Endothelial cell (in vitro differentiated cells): Measurements from ENCODE around the gene ATP5F1D. TPM values are rescaled to one million over a fixed set of nuclear protein-coding genes. Genes with fewer than 3 reads are reported as not detected.

ENCODE experiments used
- DNase-seq: peaks from one replicate; pipeline ENCODE4 v3.0.0; 2021; ENCODE audit warnings: low spot score
- H3K27ac Mint-ChIP-seq: one replicate; pipeline ENCODE4 v1.8.0; 2021; ENCODE audit warnings: mixed read lengths, inconsistent platforms; ENCODE audit not compliant: unreplicated experiment
- H3K27me3 Mint-ChIP-seq: one replicate; pipeline ENCODE4 v1.8.0; 2021; ENCODE audit warnings: mild to moderate bottlenecking, moderate library complexity, mixed read lengths, inconsistent platforms; ENCODE audit not compliant: unreplicated experiment
- H3K36me3 Mint-ChIP-seq: one replicate; pipeline ENCODE4 v1.8.0; 2021; ENCODE audit warnings: mild to moderate bottlenecking, low read depth, mixed read lengths, inconsistent platforms; ENCODE audit not compliant: unreplicated experiment
- H3K4me1 Mint-ChIP-seq: one replicate; pipeline ENCODE4 v1.8.0; 2021; ENCODE audit warnings: mild to moderate bottlenecking, mixed read lengths, inconsistent platforms; ENCODE audit not compliant: unreplicated experiment
- H3K4me3 Mint-ChIP-seq: one replicate; pipeline ENCODE4 v1.8.0; 2021; ENCODE audit warnings: mild to moderate bottlenecking, mixed read lengths, inconsistent platforms; ENCODE audit not compliant: unreplicated experiment
- H3K9me3 Mint-ChIP-seq: one replicate; pipeline ENCODE4 v1.8.0; 2021; ENCODE audit warnings: mixed read lengths, inconsistent platforms; ENCODE audit not compliant: unreplicated experiment
- CTCF ChIP-seq: fragments of 200-600 bp; sonication (generic); IDR thresholded peaks from one replicate; pipeline ENCODE4 v1.5.0; 2021; ENCODE audit warnings: antibody characterized with exemption; ENCODE audit not compliant: unreplicated experiment
- total RNA-seq: library from RNA; stranded (reverse); fragmentation: NEBNext Ultra II Directional; extraction: Animal tissue kit (Norgen Biotek cat#: 25700); gene quantifications from one replicate; pipeline ENCODE4 v1.2.1, GENCODE V29; 2021; ENCODE audit not compliant: unreplicated experiment

Gene ATP5F1D
- total RNA-seq, 1 donor from 2014 or later, result 175 TPM

DNA sequence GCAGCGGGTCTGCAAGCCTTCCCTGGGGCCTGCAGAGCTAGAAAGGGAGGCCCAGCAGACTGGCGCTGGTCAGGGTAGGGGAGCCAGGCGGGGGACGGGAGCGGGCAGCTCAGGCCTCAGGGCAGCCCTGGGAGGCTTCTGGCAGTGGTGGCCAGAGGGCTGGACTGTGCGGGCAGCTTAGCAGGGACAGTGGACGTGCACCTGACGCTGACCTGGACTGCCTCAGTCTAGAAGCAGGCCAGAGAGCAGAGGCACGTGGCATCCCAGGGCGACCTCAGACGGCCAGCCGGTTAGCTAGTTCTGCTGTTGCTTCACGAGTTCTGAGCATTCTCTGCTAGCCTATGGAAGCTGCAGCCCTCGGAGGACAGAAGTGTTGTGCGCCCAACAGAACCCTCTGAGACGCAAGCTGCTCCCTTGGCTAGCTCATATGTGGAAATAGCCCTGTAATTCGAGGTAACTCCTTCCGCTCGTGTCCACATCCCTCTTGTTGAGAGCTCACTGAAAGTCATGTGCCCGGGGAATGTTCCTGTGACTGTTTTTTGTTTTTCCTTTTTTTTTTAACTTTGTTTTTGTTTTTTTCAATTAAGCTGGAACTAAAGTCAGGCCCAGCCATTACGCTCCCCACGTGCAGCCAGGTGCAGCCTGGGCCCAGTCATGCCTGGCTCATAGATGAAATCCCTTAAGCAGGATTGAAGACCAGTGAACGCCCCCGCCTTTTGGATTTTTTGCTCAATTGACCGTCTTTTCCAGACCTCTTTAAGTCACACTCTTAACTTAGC, 31.9 kb downstream of the ATP5F1D start:
- Mint-ChIP-seq H3K36me3 (peaks cover 30% of the 10 kb centered on the region), H3K27ac (peak overlapping the region; percentile 58), H3K4me1 (peaks cover 31% of the 10 kb centered on the region)

DNA sequence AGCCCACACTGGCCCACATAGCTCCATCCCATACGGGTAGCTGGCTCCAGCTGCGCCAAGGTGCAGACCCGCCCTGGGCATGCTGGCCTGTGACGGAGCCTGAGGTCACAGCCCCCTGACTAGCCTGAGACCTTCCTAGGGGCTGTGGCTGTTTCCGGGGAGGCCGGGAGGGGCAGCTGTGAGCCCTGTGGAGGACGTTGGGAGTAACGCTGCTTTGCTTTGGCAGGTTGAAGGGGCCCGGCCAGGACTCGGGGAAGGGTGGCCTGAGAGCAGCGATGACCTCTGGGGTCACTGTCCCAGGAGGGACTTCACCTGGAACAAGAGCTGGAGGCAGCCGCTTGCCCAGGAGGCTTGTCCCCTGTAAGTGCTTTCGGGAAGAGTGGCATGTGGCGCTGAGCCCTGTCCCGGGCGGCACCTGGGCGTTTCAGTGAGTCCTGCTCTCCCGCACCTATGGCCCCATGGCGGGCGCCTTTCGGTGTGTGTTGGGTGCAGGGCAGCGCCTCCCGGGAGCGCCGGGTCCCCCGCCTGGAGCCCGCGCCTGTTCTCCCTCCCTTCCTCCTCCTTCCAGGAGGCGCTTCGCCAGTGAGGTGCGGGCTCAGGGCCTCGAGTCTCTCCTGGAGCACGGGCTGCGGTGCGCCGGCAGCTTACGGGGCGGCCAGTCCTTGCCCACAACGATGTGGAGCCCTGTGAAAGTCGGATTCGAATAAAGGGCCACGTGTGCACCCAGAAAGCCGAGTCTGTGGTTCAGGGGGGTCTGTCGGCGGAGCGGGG, 32.7 kb downstream of the ATP5F1D start:
- H3K27me3 Mint-ChIP-seq, result peaks cover 16% of the 10 kb centered on the region
- H3K9me3 Mint-ChIP-seq, result no peaks in the 10 kb centered on the region
- peak overlapping the region; percentile 58 for H3K27ac Mint-ChIP-seq
- no peak for DNase-seq
- H3K36me3 Mint-ChIP-seq, result peaks cover 30% of the 10 kb centered on the region
- peaks cover 27% of the 10 kb centered on the region for H3K4me1 Mint-ChIP-seq
- peak overlapping the region; percentile 83 for H3K4me3 Mint-ChIP-seq
- no peak for TF ChIP-seq CTCF

More for the DNA sequence above, 31.9 kb downstream of the ATP5F1D start:
- TF ChIP-seq CTCF, result no peak
- no peak for DNase-seq
- Mint-ChIP-seq H3K4me3 (peak overlapping the region; percentile 83), H3K27me3 (peaks cover 20% of the 10 kb centered on the region), H3K9me3 (no peaks in the 10 kb centered on the region)

GRCh38 chr19:1274852-1275259, 33.3 kb downstream of the ATP5F1D start:
- Mint-ChIP-seq H3K27ac (no peak overlapping the region), H3K27me3 (peaks cover 17% of the 10 kb centered on the region), H3K4me1 (peaks cover 27% of the 10 kb centered on the region), H3K9me3 (no peaks in the 10 kb centered on the region), H3K4me3 (peak overlapping the region; percentile 79), H3K36me3 (peaks cover 30% of the 10 kb centered on the region)
- TF ChIP-seq CTCF, result no peak
- no peak for DNase-seq

DNA sequence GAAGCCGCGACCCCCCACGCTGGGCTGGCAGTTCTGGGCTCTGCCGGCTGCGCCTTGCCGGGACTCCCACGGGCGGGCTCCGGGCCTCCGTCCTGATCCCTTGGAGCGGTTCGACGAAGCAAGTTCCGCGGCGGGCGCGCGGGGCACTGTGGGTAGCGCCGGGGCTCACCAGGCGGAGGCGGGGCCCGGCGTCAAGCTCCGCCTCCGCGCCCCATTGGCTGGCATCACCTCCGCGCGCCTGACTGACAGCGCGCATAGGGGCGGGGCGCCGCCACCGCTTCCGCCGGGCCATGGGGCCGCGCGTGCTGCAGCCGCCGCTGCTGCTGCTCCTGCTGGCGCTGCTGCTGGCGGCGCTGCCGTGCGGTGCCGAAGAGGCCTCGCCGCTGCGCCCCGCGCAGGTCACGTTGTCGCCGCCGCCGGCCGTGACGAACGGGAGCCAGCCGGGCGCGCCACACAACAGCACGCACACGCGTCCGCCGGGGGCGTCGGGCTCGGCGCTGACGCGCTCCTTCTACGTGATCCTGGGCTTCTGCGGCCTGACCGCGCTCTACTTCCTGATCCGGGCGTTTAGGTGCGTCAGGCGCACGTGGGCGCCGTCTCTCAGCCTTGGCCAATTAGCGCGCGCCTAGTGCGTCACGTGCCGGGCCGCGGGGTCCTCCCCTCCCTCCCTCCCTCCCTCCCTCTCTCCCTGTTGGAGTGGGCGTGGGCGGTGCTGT, 33.9 kb downstream of the ATP5F1D start, which contains the start of gene FAM174C:
TSS of gene FAM174C (plus strand) at position 271 of the 716 bp plus-strand sequence. CDS start at position 291, 20 bp downstream.
- peaks cover 18% of the 10 kb centered on the region for H3K27me3 Mint-ChIP-seq
- H3K4me3 Mint-ChIP-seq, result peak within 1 kb of the TSS; percentile 80
- H3K36me3 Mint-ChIP-seq, result peaks cover 30% of the 10 kb centered on the region
- peaks cover 24% of the 10 kb centered on the region for H3K4me1 Mint-ChIP-seq
- peak; percentile 94 for DNase-seq
- H3K27ac Mint-ChIP-seq, result peak within 1 kb of the TSS; percentile 57
- H3K9me3 Mint-ChIP-seq, result no peaks in the 10 kb centered on the region
- TF ChIP-seq CTCF, result no peak
